Neural progenitor cell (in vitro differentiated cells): ENCODE data around the gene MAN2A2. TPM values are rescaled to one million over a fixed set of nuclear protein-coding genes. Genes with fewer than 3 reads are reported as not detected.
A peak's percentile ranks its signal among the peaks of the same experiment; 100 is the strongest.

ENCODE experiments used
- DNase-seq: peaks from one replicate; pipeline ENCODE4 v3.0.0-alpha.2; 2016; ENCODE audit warnings: low spot score
- H2AFZ ChIP-seq: fragments of 200-600 bp; sonication (generic); replicated peaks from 2 replicates; pipeline ENCODE4 v1.6.1; 2016; ENCODE audit warnings: antibody characterized with exemption
- H3F3A ChIP-seq: fragments of 200-600 bp; sonication (generic); 2 replicates; pipeline ENCODE4 v1.6.1; 2016; ENCODE audit warnings: antibody characterized with exemption, low read depth
- H3K27ac ChIP-seq: fragments of 200-600 bp; sonication (generic); 2 replicates; pipeline ENCODE4 v1.5.1; 2016; ENCODE audit warnings: mild to moderate bottlenecking
- H3K27me3 ChIP-seq: fragments of 200-600 bp; sonication (generic); 2 replicates; pipeline ENCODE4 v1.6.1; 2016; ENCODE audit warnings: mild to moderate bottlenecking, moderate library complexity
- H3K36me3 ChIP-seq: fragments of 200-600 bp; sonication (generic); 2 replicates; pipeline ENCODE4 v1.5.1; 2016
- H3K4me1 ChIP-seq: fragments of 200-600 bp; sonication (generic); 2 replicates; pipeline ENCODE4 v1.6.1; 2016; ENCODE audit warnings: mixed run types
- H3K4me2 ChIP-seq: fragments of 200-600 bp; sonication (generic); 2 replicates; pipeline ENCODE4 v1.6.1; 2016
- H3K4me3 ChIP-seq: fragments of 200-600 bp; sonication (generic); 2 replicates; pipeline ENCODE4 v1.5.1; 2016
- H3K79me2 ChIP-seq: fragments of 200-600 bp; sonication (generic); 2 replicates; pipeline ENCODE4 v1.6.1; 2016; ENCODE audit warnings: low read depth
- H3K9ac ChIP-seq: fragments of 200-600 bp; sonication (generic); 2 replicates; pipeline ENCODE4 v1.6.1; 2016
- H3K9me3 ChIP-seq: fragments of 200-600 bp; sonication (generic); 2 replicates; pipeline ENCODE4 v1.5.1; 2016; ENCODE audit warnings: low read depth
- H4K20me1 ChIP-seq: fragments of 200-600 bp; sonication (generic); 2 replicates; pipeline ENCODE4 v1.6.1; 2016; ENCODE audit warnings: low read depth
- H3K27ac Mint-ChIP-seq: 3 replicates; pipeline ENCODE4 v1.8.0; 2021; ENCODE audit warnings: mixed read lengths
- H3K27me3 Mint-ChIP-seq: 2 replicates; pipeline ENCODE4 v1.8.0; 2022; ENCODE audit warnings: low read depth, mild to moderate bottlenecking, inconsistent platforms, moderate library complexity, mixed read lengths; ENCODE audit not compliant: insufficient read depth
- H3K36me3 Mint-ChIP-seq: 3 replicates; pipeline ENCODE4 v1.8.0; 2021; ENCODE audit warnings: mixed read lengths
- H3K4me1 Mint-ChIP-seq: 3 replicates; pipeline ENCODE4 v1.8.0; 2021; ENCODE audit warnings: mixed read lengths
- H3K4me3 Mint-ChIP-seq: 3 replicates; pipeline ENCODE4 v1.8.0; 2021; ENCODE audit warnings: mild to moderate bottlenecking, moderate library complexity, mixed read lengths
- H3K9me3 Mint-ChIP-seq: 3 replicates; pipeline ENCODE4 v1.8.0; 2020; ENCODE audit warnings: mixed read lengths
- CTCF ChIP-seq: fragments of 200-600 bp; sonication (generic); IDR thresholded peaks from 2 replicates; pipeline ENCODE4 v1.5.1; 2017; ENCODE audit warnings: antibody characterized with exemption, mild to moderate bottlenecking
- EZH2 ChIP-seq: fragments of 200-600 bp; sonication (generic); IDR thresholded peaks from 2 replicates; pipeline ENCODE4 v1.6.1; 2017; ENCODE audit warnings: antibody characterized with exemption, mild to moderate bottlenecking, moderate library complexity
- EZH2phosphoT487 ChIP-seq: fragments of 200-600 bp; sonication (generic); IDR thresholded peaks from 2 replicates; pipeline ENCODE4 v1.6.1; 2017; ENCODE audit warnings: antibody characterized with exemption
- total RNA-seq: library from RNA; depleted of rRNA; stranded (reverse); fragments of >200 nt; gene quantifications from 2 replicates; pipeline ENCODE4 v1.2.3, GENCODE V29; 2015; ENCODE audit warnings: low replicate concordance

Gene MAN2A2
- total RNA-seq, 1 donor from 2014 or later: 7.0 TPM

- Histone ChIP-seq H2AFZ (no peak overlapping the region), H3K4me1 (peaks cover 4% of the 10 kb centered on the region), H3K9me3 (no peaks in the 10 kb centered on the region), H4K20me1 (peaks cover under 1% of the 10 kb centered on the region), H3K4me2 (no peak overlapping the region), H3K36me3 (no peaks in the 10 kb centered on the region), H3K79me2 (no peaks in the 10 kb centered on the region), H3F3A (peaks cover 15% of the 10 kb centered on the region), H3K27me3 (peaks cover 15% of the 10 kb centered on the region), H3K27ac (no peak overlapping the region), H3K9ac (no peak overlapping the region), H3K4me3 (no peak overlapping the region)
- no peaks in the 10 kb centered on the region for H3K36me3 Mint-ChIP-seq
- H3K27ac Mint-ChIP-seq: no peak overlapping the region
- no peak for DNase-seq
- H3K27me3 Mint-ChIP-seq: peaks cover 5% of the 10 kb centered on the region
- no peak overlapping the region for H3K4me3 Mint-ChIP-seq
- TF ChIP-seq CTCF (no peak), EZH2 (no peak), EZH2phosphoT487 (no peak)
- H3K9me3 Mint-ChIP-seq: no peaks in the 10 kb centered on the region
- peaks cover 17% of the 10 kb centered on the region for H3K4me1 Mint-ChIP-seq
Observed at GRCh38 chr15:90929246-90930019, 26.3 kb downstream of the MAN2A2 start.

- no peaks in the 10 kb centered on the region for H3K36me3 ChIP-seq
- Mint-ChIP-seq H3K9me3 (no peaks in the 10 kb centered on the region), H3K27me3 (peaks cover 8% of the 10 kb centered on the region), H3K36me3 (no peaks in the 10 kb centered on the region), H3K27ac (no peak overlapping the region), H3K4me3 (peak overlapping the region; percentile 93), H3K4me1 (peaks cover 20% of the 10 kb centered on the region)
- peaks cover 16% of the 10 kb centered on the region for H3F3A ChIP-seq
- H3K4me3 ChIP-seq: no peak overlapping the region
- H3K9ac ChIP-seq: no peak overlapping the region
- peaks cover 15% of the 10 kb centered on the region for H3K27me3 ChIP-seq
- no peak overlapping the region for H2AFZ ChIP-seq
- TF ChIP-seq EZH2phosphoT487: no peak
- no peak for TF ChIP-seq CTCF
- TF ChIP-seq EZH2: no peak
- H3K9me3 ChIP-seq: no peaks in the 10 kb centered on the region
- H4K20me1 ChIP-seq: peaks cover 4% of the 10 kb centered on the region
- H3K4me2 ChIP-seq: no peak overlapping the region
- H3K79me2 ChIP-seq: peaks cover 7% of the 10 kb centered on the region
- no peak overlapping the region for H3K27ac ChIP-seq
- peaks cover 7% of the 10 kb centered on the region for H3K4me1 ChIP-seq
- no peak for DNase-seq
Observed at GRCh38 chr15:90930861-90931574, 27.9 kb downstream of the MAN2A2 start.

- no peaks in the 10 kb centered on the region for H3K9me3 ChIP-seq
- no peak overlapping the region for H3K9ac ChIP-seq
- H3K27me3 Mint-ChIP-seq: peaks cover 8% of the 10 kb centered on the region
- peaks cover 3% of the 10 kb centered on the region for H3K36me3 Mint-ChIP-seq
- TF ChIP-seq EZH2phosphoT487 (no peak), EZH2 (no peak), CTCF (no peak)
- DNase-seq: no peak
- peaks cover 15% of the 10 kb centered on the region for H3K27me3 ChIP-seq
- H4K20me1 ChIP-seq: peaks cover 7% of the 10 kb centered on the region
- peaks cover 11% of the 10 kb centered on the region for H3K79me2 ChIP-seq
- peak overlapping the region; percentile 88 for H3K4me2 ChIP-seq
- H3K9me3 Mint-ChIP-seq: no peaks in the 10 kb centered on the region
- H3K4me1 Mint-ChIP-seq: peaks cover 24% of the 10 kb centered on the region
- peak overlapping the region; percentile 93 for H3K4me3 Mint-ChIP-seq
- H3K4me1 ChIP-seq: peaks cover 12% of the 10 kb centered on the region
- peak overlapping the region; percentile 85 for H3K4me3 ChIP-seq
- peaks cover 16% of the 10 kb centered on the region for H3F3A ChIP-seq
- no peak overlapping the region for H3K27ac ChIP-seq
- no peak overlapping the region for H3K27ac Mint-ChIP-seq
- H3K36me3 ChIP-seq: no peaks in the 10 kb centered on the region
- peak overlapping the region; percentile 97 for H2AFZ ChIP-seq
Observed at GRCh38 chr15:90931575-90931827, 28.4 kb downstream of the MAN2A2 start.
